Keratinocyte (primary cell): Measurements from ENCODE around the gene FRMD3. TPM values are rescaled to one million over a fixed set of nuclear protein-coding genes. Genes with fewer than 3 reads are reported as not detected.

Source experiments
- DNase-seq: peaks from one replicate; pipeline ENCODE4 v3.0.0-alpha.2; 2011; ENCODE audit warnings: low read depth, missing footprints, low spot score
- FAIRE-seq: peaks from 2 replicates; lab custom pipeline; 2011; peaks lifted over from hg19 to GRCh38; lab: Jason Lieb, UNC
- H2AFZ ChIP-seq: 2 replicates; pipeline ENCODE4 v1.6.0; 2012; ENCODE audit warnings: low read length, control low read depth, inconsistent platforms; ENCODE audit not compliant: control insufficient read depth
- H3K27ac ChIP-seq: 2 replicates; pipeline ENCODE4 v1.5.1; 2011; ENCODE audit warnings: low read length; ENCODE audit not compliant: control insufficient read depth, insufficient read depth
- H3K27me3 ChIP-seq: 3 replicates; pipeline ENCODE4 v1.6.0; 2011; ENCODE audit warnings: low read length; ENCODE audit not compliant: control insufficient read depth, insufficient read depth; ENCODE audit errors: extremely low read depth
- H3K36me3 ChIP-seq, 2 experiments: 2 replicates in 1 of 2; 3 replicates in 1 of 2; pipeline ENCODE4 v1.5.1; 2011; ENCODE audit warnings: low read length in 2 of 2, mild to moderate bottlenecking in 1 of 2; ENCODE audit not compliant: control insufficient read depth in 2 of 2, insufficient read depth in 2 of 2; ENCODE audit errors: extremely low read depth in 1 of 2
- H3K4me1 ChIP-seq: 3 replicates; pipeline ENCODE4 v1.5.1; 2011; ENCODE audit warnings: low read length; ENCODE audit not compliant: control insufficient read depth, insufficient read depth; ENCODE audit errors: extremely low read depth
- H3K4me2 ChIP-seq: 3 replicates; pipeline ENCODE4 v1.6.0; 2011; ENCODE audit warnings: low read depth, low read length; ENCODE audit not compliant: control insufficient read depth, insufficient read depth; ENCODE audit errors: extremely low read depth
- H3K4me3 ChIP-seq, 3 experiments: fragments of 200-600 bp in 1 of 3; sonication (generic) in 1 of 3; 2 replicates in 2 of 3; 3 replicates in 1 of 3; pipeline ENCODE4 v1.5.1; 2011 to 2016; ENCODE audit warnings: low read length in 3 of 3, mild to moderate bottlenecking in 3 of 3, control low read depth in 2 of 3, inconsistent platforms in 1 of 3, low read depth in 1 of 3, mixed read lengths in 1 of 3, mixed run types in 1 of 3, moderate library complexity in 1 of 3; ENCODE audit not compliant: control insufficient read depth in 2 of 3, insufficient read depth in 2 of 3; ENCODE audit errors: extremely low read depth in 1 of 3
- H3K79me2 ChIP-seq: 2 replicates; pipeline ENCODE4 v1.6.0; 2012; ENCODE audit warnings: low read length; ENCODE audit not compliant: control insufficient read depth, insufficient read depth
- H3K9ac ChIP-seq: 3 replicates; pipeline ENCODE4 v1.6.0; 2011; ENCODE audit warnings: low read length; ENCODE audit not compliant: control insufficient read depth, insufficient read depth; ENCODE audit errors: extremely low read depth
- H3K9me1 ChIP-seq: 3 replicates; pipeline ENCODE4 v1.6.0; 2011; ENCODE audit warnings: low read length; ENCODE audit not compliant: control insufficient read depth, insufficient read depth; ENCODE audit errors: extremely low read depth
- H3K9me3 ChIP-seq: 2 replicates; pipeline ENCODE4 v1.5.1; 2012; ENCODE audit warnings: low read depth, low read length; ENCODE audit not compliant: control insufficient read depth
- H4K20me1 ChIP-seq: 3 replicates; pipeline ENCODE4 v1.6.0; 2011; ENCODE audit warnings: low read length; ENCODE audit not compliant: control insufficient read depth, insufficient read depth; ENCODE audit errors: extremely low read depth
- CTCF ChIP-seq, 3 experiments: IDR thresholded peaks in 1 of 3; conservative IDR thresholded peaks in 1 of 3; optimal IDR thresholded peaks in 1 of 3; 2 replicates in 2 of 3; 3 replicates in 1 of 3; pipeline versions ENCODE3 to v1.5.1; 2011; ENCODE audit warnings: low read length in 3 of 3, mild to moderate bottlenecking in 3 of 3, moderate library complexity in 2 of 3, control low read depth in 1 of 3, inconsistent platforms in 1 of 3; ENCODE audit not compliant: insufficient read depth in 2 of 3; ENCODE audit errors: extremely low read depth in 1 of 3
- EZH2 ChIP-seq: IDR thresholded peaks from one replicate; pipeline ENCODE4 v1.6.1; 2012; ENCODE audit warnings: inconsistent platforms, mild to moderate bottlenecking, low read length, moderate library complexity
- dilution Hi-C: fragments of 300-500 bp; cut with MboI; formaldehyde crosslinking; loops from one replicate; pipeline ENCODE4 v1.7.0; 2020; ENCODE audit warnings: low sequenced_read_pairs; ENCODE audit not compliant: extremely low pct_ligation_motif_present
- polyA plus RNA-seq, 5 experiments: library from polyadenylated mRNA; depleted of rRNA in 3 of 5; stranded (reverse) in 3 of 5; stranded (forward) in 1 of 5; unstranded in 1 of 5; fragments of >200 nt; gene quantifications; 1 replicate in 1 of 5; 2 replicates in 3 of 5; 3 replicates in 1 of 5; pipeline versions ENCODE4 v1.2.1 to v1.2.3, GENCODE V29; 2011 to 2012; ENCODE audit warnings: missing spikeins in 2 of 5, low read depth in 1 of 5, low replicate concordance in 1 of 5

The FRMD3 gene
- polyA plus RNA-seq, 1 donor (not counting 4 experiments of a cell fraction or from before 2014, with no cell fraction given) = 0.21 TPM

- no peaks in the 10 kb centered on the region for H3K79me2 ChIP-seq
- no peaks in the 10 kb centered on the region for H3K27me3 ChIP-seq
- DNase-seq = no peak
- H3K9me3 ChIP-seq = no peaks in the 10 kb centered on the region
- H3K9ac ChIP-seq = no peak overlapping the region
- H3K4me2 ChIP-seq = no peak overlapping the region
- TF ChIP-seq CTCF (optimal IDR thresholded peaks at IDR 0.05 in 1 of 3, IDR thresholded peaks at IDR 0.05 in 1 of 3, conservative IDR thresholded peaks at IDR 0.05 in 1 of 3; ENCODE audit: extremely low read depth in 1 of 3, insufficient read depth in 2 of 3, low read length in 3 of 3) = no peak
- TF ChIP-seq EZH2 = no peak
- H3K36me3 ChIP-seq = no peaks in the 10 kb centered on the region
- no peak overlapping the region for H3K4me3 ChIP-seq
- no peak overlapping the region for H2AFZ ChIP-seq
- H3K4me1 ChIP-seq = peaks cover 5% of the 10 kb centered on the region
- no peaks in the 10 kb centered on the region for H3K9me1 ChIP-seq
- H3K27ac ChIP-seq = no peak overlapping the region
- H4K20me1 ChIP-seq = no peaks in the 10 kb centered on the region
- peak; percentile 20 for FAIRE-seq
- dilution Hi-C loops = no loop called here
These were observed 36.6 kb downstream of the FRMD3 start for GRCh38 chr9:83501565-83501964.

- FAIRE-seq (no peak), DNase-seq (no peak)
- H2AFZ ChIP-seq = no peak overlapping the region
- no peak overlapping the region for H3K9ac ChIP-seq
- no peak for TF ChIP-seq EZH2
- no peak for TF ChIP-seq CTCF (optimal IDR thresholded peaks at IDR 0.05 in 1 of 3, IDR thresholded peaks at IDR 0.05 in 1 of 3, conservative IDR thresholded peaks at IDR 0.05 in 1 of 3; ENCODE audit: extremely low read depth in 1 of 3, insufficient read depth in 2 of 3, low read length in 3 of 3)
- H3K4me3 ChIP-seq = no peak overlapping the region
- no peaks in the 10 kb centered on the region for H4K20me1 ChIP-seq
- dilution Hi-C loops = no loop called here
- H3K27ac ChIP-seq = no peak overlapping the region
- no peaks in the 10 kb centered on the region for H3K9me1 ChIP-seq
- H3K27me3 ChIP-seq = no peaks in the 10 kb centered on the region
- peaks cover 5% of the 10 kb centered on the region for H3K4me1 ChIP-seq
- H3K4me2 ChIP-seq = no peak overlapping the region
- H3K79me2 ChIP-seq = no peaks in the 10 kb centered on the region
- H3K36me3 ChIP-seq = no peaks in the 10 kb centered on the region
- no peaks in the 10 kb centered on the region for H3K9me3 ChIP-seq
These were observed 40.8 kb downstream of the FRMD3 start for GRCh38 chr9:83497441-83497840.
